KMS-11 (cell line): Measurements from ENCODE around the gene CCR6.
"Not testable (repeated sequence)": the region's sequence is repeated elsewhere in the genome, so short reads cannot be mapped to it uniquely, and the experiment has no call there.

Experiments
- H2AFZ ChIP-seq: fragments of 200-600 bp; sonication (generic); 2 replicates; pipeline ENCODE4 v1.6.1; 2016; ENCODE audit warnings: antibody characterized with exemption, mixed run types, low read depth
- H3K27ac ChIP-seq: fragments of 200-600 bp; sonication (generic); 2 replicates; pipeline ENCODE4 v1.6.1; 2016; ENCODE audit warnings: mild to moderate bottlenecking, mixed run types
- H3K27me3 ChIP-seq: fragments of 200-600 bp; sonication (generic); 2 replicates; pipeline ENCODE4 v1.6.1; 2017; ENCODE audit warnings: mild to moderate bottlenecking, low read depth, mixed run types, moderate library complexity; ENCODE audit not compliant: insufficient read depth
- H3K36me3 ChIP-seq: fragments of 200-600 bp; sonication (generic); 2 replicates; pipeline ENCODE4 v1.6.1; 2017; ENCODE audit warnings: mild to moderate bottlenecking, mixed run types; ENCODE audit not compliant: insufficient read depth
- H3K4me1 ChIP-seq: fragments of 200-600 bp; sonication (generic); 2 replicates; pipeline ENCODE4 v1.6.1; 2016; ENCODE audit warnings: mild to moderate bottlenecking, low read depth, mixed run types; ENCODE audit not compliant: poor library complexity, severe bottlenecking
- H3K4me2 ChIP-seq: fragments of 200-600 bp; sonication (generic); 2 replicates; pipeline ENCODE4 v1.7.0; 2016; ENCODE audit warnings: mild to moderate bottlenecking, mixed run types
- H3K4me3 ChIP-seq: fragments of 200-600 bp; sonication (generic); IDR thresholded peaks from 2 replicates; pipeline ENCODE4 v1.6.1; 2017; ENCODE audit warnings: low read depth, low read length, mixed read lengths; ENCODE audit not compliant: insufficient read depth
- H3K79me2 ChIP-seq: fragments of 200-600 bp; sonication (generic); 2 replicates; pipeline ENCODE4 v1.6.1; 2016; ENCODE audit warnings: low read depth, mixed run types; ENCODE audit not compliant: insufficient read depth
- H3K9ac ChIP-seq: fragments of 200-600 bp; sonication (generic); 2 replicates; pipeline ENCODE4 v1.6.1; 2016; ENCODE audit warnings: mild to moderate bottlenecking, mixed run types
- H4K20me1 ChIP-seq: fragments of 200-600 bp; sonication (generic); 2 replicates; pipeline ENCODE4 v1.6.1; 2016; ENCODE audit warnings: mild to moderate bottlenecking, mixed run types; ENCODE audit not compliant: insufficient read depth
- CTCF ChIP-seq: fragments of 200-600 bp; sonication (generic); conservative IDR thresholded peaks from 2 replicates; pipeline ENCODE4 v1.6.1; 2017; ENCODE audit warnings: low read depth, mild to moderate bottlenecking, antibody characterized with exemption, low read length, moderate library complexity, mixed read lengths

The CCR6 gene

GRCh38 chr6:167165858-167166471 is 43.1 kb downstream of the CCR6 start:
- Histone ChIP-seq H3K4me2 (no peak overlapping the region), H3K9ac (no peak overlapping the region), H3K27me3 (no peaks in the 10 kb centered on the region), H3K4me1 (no peaks in the 10 kb centered on the region), H2AFZ (no peak overlapping the region), H3K79me2 (no peaks in the 10 kb centered on the region), H3K36me3 (no peaks in the 10 kb centered on the region), H3K4me3 (no peak overlapping the region), H4K20me1 (no peaks in the 10 kb centered on the region), H3K27ac (no peak overlapping the region)
- TF ChIP-seq CTCF = no peak

- H3K79me2 ChIP-seq, H3K9ac ChIP-seq, H3K4me3 ChIP-seq, H3K4me1 ChIP-seq, H3K36me3 ChIP-seq, H3K4me2 ChIP-seq, H3K27me3 ChIP-seq, H3K27ac ChIP-seq, H2AFZ ChIP-seq, H4K20me1 ChIP-seq: not testable (repeated sequence)
These were observed 44.8 kb downstream of the CCR6 start for GRCh38 chr6:167167699-167168098.

GRCh38 chr6:167168296-167168695 is 45.4 kb downstream of the CCR6 start:
- H3K4me1 ChIP-seq, H3K4me3 ChIP-seq, H3K27ac ChIP-seq, H3K4me2 ChIP-seq, H3K79me2 ChIP-seq, H4K20me1 ChIP-seq, H3K36me3 ChIP-seq, H3K9ac ChIP-seq, H3K27me3 ChIP-seq, H2AFZ ChIP-seq: not testable (repeated sequence)

- not testable (repeated sequence) for H3K4me1 ChIP-seq, H3K79me2 ChIP-seq, H3K36me3 ChIP-seq, H3K27me3 ChIP-seq, H2AFZ ChIP-seq, H3K27ac ChIP-seq, H3K4me2 ChIP-seq, H3K4me3 ChIP-seq, H4K20me1 ChIP-seq, H3K9ac ChIP-seq
These were observed 47.0 kb downstream of the CCR6 start for GRCh38 chr6:167169867-167170266.

GRCh38 chr6:167171300-167171699 is 48.4 kb downstream of the CCR6 start:
- H2AFZ ChIP-seq, H3K4me1 ChIP-seq, H3K4me3 ChIP-seq, H4K20me1 ChIP-seq, H3K9ac ChIP-seq, H3K27ac ChIP-seq, H3K36me3 ChIP-seq, H3K79me2 ChIP-seq, H3K4me2 ChIP-seq, H3K27me3 ChIP-seq: not testable (repeated sequence)

- not testable (repeated sequence) for H3K4me3 ChIP-seq, H3K27ac ChIP-seq, H3K79me2 ChIP-seq, H3K4me2 ChIP-seq, H3K4me1 ChIP-seq, H2AFZ ChIP-seq, H4K20me1 ChIP-seq, H3K36me3 ChIP-seq, H3K9ac ChIP-seq, H3K27me3 ChIP-seq
These were observed 49.1 kb downstream of the CCR6 start for GRCh38 chr6:167172011-167172410.

GRCh38 chr6:167177271-167177670 is 54.4 kb downstream of the CCR6 start:
- H3K27ac ChIP-seq, H3K9ac ChIP-seq, H3K4me3 ChIP-seq, H3K4me1 ChIP-seq, H2AFZ ChIP-seq, H3K79me2 ChIP-seq, H3K36me3 ChIP-seq, H4K20me1 ChIP-seq, H3K27me3 ChIP-seq, H3K4me2 ChIP-seq: not testable (repeated sequence)

GRCh38 chr6:167178896-167179655 is 56.2 kb downstream of the CCR6 start:
- H3K4me3 ChIP-seq, H3K79me2 ChIP-seq, H3K27ac ChIP-seq, H2AFZ ChIP-seq, H4K20me1 ChIP-seq, H3K4me1 ChIP-seq, H3K27me3 ChIP-seq, H3K4me2 ChIP-seq, H3K9ac ChIP-seq, H3K36me3 ChIP-seq: not testable (repeated sequence)

GRCh38 chr6:167180086-167180485 is 57.2 kb downstream of the CCR6 start:
- H3K4me3 ChIP-seq, H4K20me1 ChIP-seq, H3K4me2 ChIP-seq, H3K79me2 ChIP-seq, H3K4me1 ChIP-seq, H3K9ac ChIP-seq, H3K36me3 ChIP-seq, H2AFZ ChIP-seq, H3K27ac ChIP-seq, H3K27me3 ChIP-seq: not testable (repeated sequence)
